ENCODE results near the gene GPX1.

Gene GPX1

GRCh38 chr3:49310677-49311076 lies 47.5 kb downstream of the GPX1 start:
- FAIRE-seq: no peak
